ENCODE measurements around the gene ARPC2.
A peak's percentile ranks its signal among the peaks of the same experiment; 100 is the strongest.

ARPC2 gene

GRCh38 chr2:218290316-218291261, 73.6 kb downstream of the ARPC2 start:
- DNase-seq (ENCODE audit: low spot score) = no peak

GRCh38 chr2:218291318-218292047, 74.5 kb downstream of the ARPC2 start:
- DNase-seq (ENCODE audit: low spot score) = no peak

- DNase-seq (ENCODE audit: low spot score) = peak; percentile 86
Measured at GRCh38 chr2:218292048-218293014, 75.3 kb downstream of the ARPC2 start, which contains the start of gene TMBIM1. Gene TMBIM1, minus strand, starts transcription at chr2:218292503. Its CDS starts 10,362 bp downstream, at chr2:218282141.

GRCh38 chr2:218293715-218294429, 76.9 kb downstream of the ARPC2 start:
- DNase-seq (ENCODE audit: low spot score) = no peak

- no peak for DNase-seq (ENCODE audit: low spot score)
Measured at GRCh38 chr2:218294430-218295022, 77.5 kb downstream of the ARPC2 start.

- no peak for DNase-seq (ENCODE audit: low spot score)
Measured at GRCh38 chr2:218295029-218295428, 78.0 kb downstream of the ARPC2 start.

GRCh38 chr2:218296200-218296599, 79.2 kb downstream of the ARPC2 start:
- no peak for DNase-seq (ENCODE audit: low spot score)

- DNase-seq (ENCODE audit: low spot score) = no peak
Measured at GRCh38 chr2:218296847-218297246, 79.9 kb downstream of the ARPC2 start.

GRCh38 chr2:218298314-218298875, 81.4 kb downstream of the ARPC2 start:
- DNase-seq (ENCODE audit: low spot score) = no peak

GRCh38 chr2:218300141-218300540, 83.2 kb downstream of the ARPC2 start:
- no peak for DNase-seq (ENCODE audit: low spot score)

- DNase-seq (ENCODE audit: low spot score) = peak; percentile 89
Measured at GRCh38 chr2:218301176-218301819, 84.3 kb downstream of the ARPC2 start.
